ENCODE results near the gene SCCPDH.
"Not testable (repeated sequence)": the region's sequence is repeated elsewhere in the genome, so short reads cannot be mapped to it uniquely, and the experiment has no call there.

SCCPDH gene

DNA sequence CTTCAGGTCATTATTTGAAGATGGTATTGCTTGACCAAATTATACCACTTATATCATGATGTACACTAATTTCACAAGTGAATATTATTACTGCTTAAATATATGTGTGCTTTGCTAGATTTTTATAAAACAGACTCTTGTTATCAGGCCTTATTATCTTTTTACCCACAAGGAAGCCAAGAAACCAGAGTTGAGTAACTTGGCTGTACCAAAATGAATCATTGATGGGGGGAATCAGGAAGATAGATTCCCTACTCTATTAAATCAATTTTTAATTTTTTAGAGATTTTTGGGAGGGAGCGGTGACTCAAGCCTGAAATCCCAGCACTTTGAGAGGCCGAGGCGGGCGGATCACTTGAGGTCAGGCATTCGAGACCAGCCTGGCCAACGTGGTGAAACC lies 16.0 kb upstream of the SCCPDH start:
- no peak for DNase-seq

DNA sequence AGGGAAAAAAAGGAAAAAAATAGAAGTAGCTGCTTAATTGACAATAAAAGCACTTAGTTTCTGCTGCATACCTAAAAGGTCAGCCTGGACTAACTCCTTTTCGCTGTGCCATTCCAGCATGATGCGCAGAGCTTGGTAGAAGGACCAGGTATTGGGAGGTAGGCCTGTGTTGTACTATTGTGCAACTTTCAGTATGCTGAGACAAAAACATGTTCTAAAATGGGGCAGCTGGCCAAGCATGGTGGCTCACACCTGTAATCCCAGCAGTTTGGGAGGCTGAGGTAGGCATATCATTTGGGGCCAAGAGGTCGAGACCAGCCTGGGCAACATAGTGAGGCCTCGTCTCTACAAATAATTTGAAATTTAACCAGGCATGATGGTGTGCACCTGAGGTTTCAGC lies 15.0 kb upstream of the SCCPDH start:
- no peak for DNase-seq

DNA sequence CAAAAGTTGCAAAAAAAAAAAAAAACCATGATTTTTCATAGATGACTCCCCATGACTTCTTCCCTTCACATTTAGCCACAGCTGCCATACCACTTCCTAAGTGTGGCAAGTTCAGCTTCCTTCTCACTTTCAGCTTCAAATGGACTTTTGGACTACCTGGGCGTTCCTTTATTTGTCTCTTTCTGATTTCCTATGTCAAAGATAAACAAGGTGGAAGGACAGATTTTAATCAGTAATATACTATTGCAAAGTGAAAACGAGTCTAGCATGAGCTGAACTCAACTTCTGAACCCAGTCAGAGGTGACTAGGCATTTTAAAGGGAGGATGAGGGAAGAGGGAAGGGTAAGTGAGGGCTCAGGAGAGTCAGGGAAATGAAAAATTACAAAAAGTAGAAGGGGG lies 14.4 kb upstream of the SCCPDH start:
- no peak for DNase-seq

DNA sequence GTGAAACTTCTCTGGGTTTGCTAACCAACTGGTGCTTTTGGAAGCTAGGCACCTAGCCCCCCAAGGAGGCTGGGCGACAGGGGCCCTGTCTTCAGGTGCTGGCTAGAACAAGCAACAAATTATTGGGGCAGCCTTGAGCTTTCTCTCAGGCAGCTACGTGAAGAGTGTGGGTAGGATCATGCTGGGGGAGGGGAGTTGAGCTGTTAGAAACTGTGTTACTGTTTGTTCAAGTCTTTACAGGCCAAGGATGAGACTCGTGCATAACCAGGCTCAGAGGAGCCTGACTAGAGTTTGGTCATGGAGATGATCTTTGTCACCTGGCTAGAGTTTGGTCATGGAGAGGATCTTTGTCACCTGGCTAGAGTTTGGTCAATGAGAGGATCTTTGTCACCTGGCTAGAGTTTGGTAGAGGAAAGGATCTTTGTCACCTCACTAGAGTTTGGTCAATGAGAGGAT lies 12.6 kb upstream of the SCCPDH start:
- no peak for DNase-seq

DNA sequence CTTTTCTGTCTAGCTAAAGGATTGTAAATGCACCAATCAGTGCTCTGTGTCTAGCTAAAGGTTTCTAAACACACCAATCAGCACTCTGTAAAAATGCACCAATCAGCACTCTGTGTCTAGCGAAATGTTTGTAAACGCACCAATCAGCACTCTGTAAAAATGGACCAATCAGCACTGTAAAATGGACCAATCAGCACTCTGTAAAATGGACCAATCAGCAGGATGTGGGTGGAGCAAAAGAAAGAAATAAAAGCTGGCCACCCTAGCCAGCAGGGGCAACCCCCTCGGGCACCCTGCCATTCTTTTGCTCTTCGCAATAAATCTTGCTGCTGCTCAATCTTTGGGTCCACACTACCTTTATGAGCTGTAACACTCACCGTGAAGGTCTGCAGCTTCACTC lies 11.8 kb upstream of the SCCPDH start:
- not testable (repeated sequence) for DNase-seq

DNA sequence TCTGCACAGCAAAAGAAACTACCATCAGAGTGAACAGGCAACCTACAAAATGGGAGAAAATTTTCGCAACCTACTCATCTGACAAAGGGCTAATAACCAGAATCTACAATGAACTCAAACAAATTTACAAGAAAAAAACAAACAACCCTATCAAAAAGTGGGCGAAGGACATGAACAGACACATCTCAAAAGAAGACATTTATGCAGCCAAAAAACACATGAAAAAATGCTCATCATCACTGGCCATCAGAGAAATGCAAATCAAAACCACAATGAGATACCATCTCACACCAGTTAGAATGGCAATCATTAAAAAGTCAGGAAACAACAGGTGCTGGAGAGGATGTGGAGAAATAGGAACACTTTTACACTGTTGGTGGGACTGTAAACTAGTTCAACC lies 4.8 kb upstream of the SCCPDH start:
- not testable (repeated sequence) for DNase-seq

DNA sequence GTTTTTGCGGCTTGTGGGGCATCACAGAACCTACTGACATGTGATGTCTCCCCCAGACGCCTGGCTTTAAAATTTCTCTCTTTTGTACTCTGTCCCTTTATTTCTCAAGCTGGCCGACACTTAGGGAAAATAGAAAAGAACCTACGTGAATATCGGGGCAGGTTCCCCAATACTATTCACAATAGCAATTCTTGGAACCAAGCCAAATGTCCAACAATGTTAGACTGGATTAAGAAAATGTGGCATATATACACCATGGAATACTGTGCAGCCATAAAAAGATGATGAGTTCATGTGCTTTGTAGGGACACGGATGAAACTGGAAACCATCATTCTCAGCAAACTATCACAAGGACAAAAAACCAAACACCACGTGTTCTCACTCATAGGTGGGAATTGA lies 3.4 kb upstream of the SCCPDH start:
- DNase-seq, result not testable (repeated sequence)

DNA sequence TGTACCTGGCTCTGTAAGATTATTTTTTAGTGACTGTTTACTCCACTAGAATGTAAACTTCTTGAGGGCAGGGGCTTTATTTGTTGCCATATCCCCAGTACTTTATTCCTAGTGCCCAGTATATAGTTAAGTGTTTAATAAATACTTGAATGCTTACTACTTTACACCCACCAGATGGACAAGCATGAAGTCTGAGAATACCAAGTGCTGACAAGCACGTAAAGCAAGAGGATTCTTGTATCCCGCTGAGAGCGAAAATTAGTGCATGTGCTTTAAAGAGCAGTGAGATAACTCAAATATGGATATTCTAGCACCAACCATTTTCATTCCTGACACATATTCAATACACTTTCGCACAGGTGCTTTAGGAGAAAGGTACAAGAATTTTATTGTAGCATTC lies 1.5 kb upstream of the SCCPDH start:
- no peak for DNase-seq

DNA sequence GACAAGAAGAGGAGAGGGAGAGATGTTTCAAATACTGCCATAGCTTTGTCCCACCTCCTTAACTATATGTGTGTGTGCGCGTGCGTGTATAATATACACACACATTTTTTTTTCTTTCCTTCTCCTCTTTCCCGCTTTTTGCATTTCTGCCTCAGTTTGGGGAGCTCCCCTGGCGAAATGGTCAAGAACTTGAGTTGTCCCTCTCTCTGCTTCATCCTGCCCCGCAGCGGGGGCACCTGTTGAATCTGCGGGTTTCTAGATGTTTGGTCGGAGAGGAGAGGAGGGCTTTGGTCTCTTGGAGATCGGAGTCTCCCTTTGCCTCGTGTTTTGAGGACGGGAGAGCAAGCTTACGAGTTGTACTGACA lies 504 bp downstream of the SCCPDH start:
- DNase-seq, result no peak

DNA sequence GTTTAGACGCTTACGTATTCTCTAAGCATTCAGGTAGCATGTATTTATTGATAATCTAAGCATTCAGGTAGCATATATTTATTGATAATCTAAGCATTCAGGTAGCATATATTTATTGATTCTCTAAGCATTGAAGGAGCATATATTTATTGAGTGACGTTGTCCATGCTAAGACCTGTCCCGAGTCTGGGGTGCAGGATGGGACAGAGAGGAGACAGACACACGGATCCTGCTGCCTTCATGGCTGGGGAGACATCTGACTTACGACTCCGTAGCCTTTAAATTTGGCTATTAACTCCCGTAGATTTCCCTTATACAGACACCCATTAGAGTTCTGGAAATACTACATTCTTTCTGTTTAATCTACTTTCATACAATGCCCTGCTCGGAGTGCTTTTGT lies 982 bp downstream of the SCCPDH start:
- no peak for DNase-seq

DNA sequence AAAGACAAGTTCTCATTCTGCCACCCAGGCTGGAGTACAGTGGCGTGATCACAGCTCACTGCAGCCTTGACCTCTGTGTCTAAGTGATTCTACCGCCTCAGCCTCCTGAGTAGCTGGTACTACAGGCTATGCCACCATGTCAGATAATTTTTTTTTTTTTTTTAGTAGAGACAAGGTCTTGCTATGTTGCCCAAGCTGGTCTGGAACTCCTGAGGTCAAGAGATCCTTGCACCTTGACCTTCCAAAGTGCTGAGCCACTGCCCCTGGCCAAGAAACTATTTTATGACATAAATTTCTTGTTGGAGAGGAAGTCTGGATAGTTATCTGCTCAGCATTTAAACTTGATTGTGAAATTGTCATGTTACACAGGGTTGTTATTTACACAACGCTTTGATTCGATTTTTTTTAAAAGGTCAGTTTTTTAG lies 2.1 kb downstream of the SCCPDH start:
- DNase-seq, result peak; percentile 54 to 69

DNA sequence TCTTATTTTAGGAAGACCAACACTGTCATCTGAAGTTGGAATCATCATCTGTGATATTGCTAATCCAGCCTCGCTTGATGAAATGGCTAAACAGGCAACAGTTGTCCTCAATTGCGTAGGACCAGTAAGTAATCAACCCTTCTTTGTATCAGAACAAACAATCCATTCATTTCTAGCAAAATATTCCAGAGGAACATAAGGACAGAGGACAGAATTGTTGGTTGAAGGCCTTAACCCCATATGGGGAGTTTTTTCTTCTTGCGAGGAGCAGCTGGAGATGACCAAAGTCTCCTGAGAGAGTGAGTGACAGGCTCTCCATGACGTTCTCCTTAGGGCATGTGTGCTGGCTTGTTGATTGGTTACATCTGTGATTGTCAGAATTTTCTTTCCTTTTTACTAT lies 2.7 kb downstream of the SCCPDH start:
- DNase-seq, result no peak

DNA sequence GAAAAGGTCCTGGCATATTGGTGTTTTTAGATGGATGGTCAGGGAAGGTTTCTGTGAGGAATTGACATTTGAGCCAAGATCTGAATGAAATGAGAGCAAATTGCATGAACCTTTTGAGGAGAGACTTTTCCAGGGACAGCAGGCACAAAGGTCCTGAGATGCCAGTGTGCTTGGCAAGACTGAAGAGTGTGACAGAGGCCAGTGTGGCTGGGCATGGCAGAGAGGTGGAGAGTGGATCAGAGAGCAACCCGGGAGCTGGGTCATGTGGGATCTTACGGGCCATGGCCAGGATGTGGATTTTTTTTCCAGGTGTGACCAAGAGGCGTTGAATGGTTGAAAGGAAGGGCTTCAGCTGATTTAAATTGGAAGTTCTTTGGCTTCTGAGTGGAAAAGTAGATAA lies 3.4 kb downstream of the SCCPDH start:
- DNase-seq, result no peak

DNA sequence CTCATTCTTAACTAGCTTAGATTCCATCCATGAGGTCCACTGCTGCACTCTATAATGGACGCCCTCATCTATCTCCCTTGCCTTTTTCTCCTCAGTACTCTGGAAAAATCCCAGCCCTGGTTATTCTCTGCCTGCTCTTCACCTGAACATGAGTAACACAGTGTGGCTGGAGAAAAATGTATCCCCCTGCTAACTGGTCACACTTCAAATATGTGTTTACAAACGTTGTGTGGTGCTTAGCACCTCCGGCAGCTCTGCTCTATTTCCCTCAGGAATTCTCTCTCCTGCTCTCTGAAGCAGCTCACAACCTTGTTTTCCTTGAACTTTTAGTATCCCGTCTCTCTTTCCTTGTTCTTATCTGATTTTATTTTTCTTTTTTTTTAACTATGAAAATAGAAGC lies 4.1 kb downstream of the SCCPDH start:
- DNase-seq, result no peak

DNA sequence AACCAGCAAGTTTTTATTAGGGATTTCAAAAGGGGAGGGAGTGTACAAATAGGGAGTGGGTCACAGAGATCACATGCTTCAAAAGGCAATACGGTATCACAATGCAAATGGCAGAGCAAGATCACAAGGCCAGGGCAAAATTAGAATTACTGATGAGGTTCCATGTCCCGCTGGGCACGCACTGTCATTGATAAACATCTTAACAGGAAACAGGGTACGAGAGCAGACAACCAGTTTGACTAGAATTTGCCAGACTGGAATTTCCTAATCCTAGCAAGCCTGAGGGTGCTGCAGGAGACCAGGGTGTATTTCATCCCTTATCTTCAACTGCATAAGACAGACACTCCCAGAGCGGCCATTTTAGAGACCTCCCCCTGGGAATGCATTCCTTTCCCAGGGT lies 4.8 kb downstream of the SCCPDH start:
- not testable (repeated sequence) for DNase-seq

DNA sequence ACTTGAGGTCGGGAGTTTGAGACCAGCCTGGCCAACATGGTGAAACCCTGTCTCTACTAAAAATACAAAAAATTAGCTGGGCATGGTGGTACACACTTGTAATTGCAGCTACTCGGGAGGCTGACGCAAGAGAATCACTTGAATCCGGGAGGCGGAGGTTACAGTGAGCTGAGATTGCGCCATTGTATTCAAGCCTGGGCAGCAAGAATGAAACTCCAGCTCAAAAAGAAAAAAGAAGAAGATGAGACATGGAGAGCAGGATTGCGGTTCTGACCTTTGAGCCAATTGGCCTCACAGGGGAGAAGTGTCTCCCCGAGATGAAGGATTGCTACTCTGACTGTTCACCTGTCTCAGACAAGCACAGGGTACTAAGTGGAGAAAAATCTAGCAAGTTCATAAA lies 6.6 kb downstream of the SCCPDH start:
- peak; percentile 68 to 71 for DNase-seq

DNA sequence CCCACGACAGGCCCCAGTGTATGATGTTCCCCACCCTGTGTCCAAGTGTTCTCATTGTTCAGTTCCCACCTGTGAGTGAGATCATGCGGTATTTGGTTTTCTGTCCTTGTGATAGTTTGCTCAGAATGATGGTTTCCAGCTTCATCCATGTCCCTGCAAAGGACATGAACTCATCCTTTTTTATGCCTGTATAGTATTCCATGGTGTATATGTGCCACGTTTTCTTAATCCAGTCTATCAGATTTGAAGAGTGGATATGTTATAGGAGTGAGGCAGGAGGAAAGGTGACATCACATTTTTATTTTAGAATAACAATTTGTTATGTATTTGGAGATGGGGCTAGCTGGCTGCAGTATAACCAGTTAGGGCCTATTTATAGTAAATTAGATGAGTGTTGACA lies 7.7 kb downstream of the SCCPDH start:
- not testable (repeated sequence) for DNase-seq

DNA sequence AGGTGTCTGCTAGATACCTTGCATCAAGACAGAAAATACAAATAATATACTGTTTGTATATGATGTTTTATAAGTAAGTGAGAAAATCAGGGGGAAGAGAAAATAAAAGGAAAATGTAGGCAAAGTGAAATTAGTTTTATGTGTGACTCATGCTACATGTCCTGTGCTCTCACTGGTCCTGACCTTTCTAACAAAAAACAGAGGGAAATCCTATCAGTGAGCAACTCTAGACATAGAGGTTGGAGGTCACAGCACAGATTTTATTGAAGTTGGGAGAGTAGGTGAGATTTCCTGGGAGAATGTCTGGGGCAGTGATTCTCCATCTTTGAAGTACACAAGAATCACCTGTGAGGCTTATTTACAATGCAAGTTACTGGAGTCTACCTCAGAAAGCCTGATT lies 9.5 kb downstream of the SCCPDH start:
- DNase-seq, result no peak

DNA sequence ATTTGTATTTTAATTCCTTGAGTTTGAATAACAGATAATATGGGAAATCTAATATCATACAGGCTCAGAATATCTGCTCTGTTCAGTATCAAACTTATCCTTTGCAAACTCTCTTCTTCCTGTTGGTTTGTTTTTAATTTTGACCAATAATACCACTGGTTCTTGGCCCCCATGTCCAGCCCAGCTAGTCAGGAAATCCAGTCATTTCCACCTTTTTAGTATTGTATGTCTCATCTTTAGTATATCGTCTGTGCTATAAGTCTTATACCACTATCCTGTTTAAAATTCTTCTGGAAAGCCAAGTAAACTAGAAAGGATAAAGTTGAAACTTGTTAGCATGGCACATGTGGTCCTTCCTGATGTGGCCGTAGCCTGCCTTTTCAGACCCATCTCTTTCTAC lies 10.7 kb downstream of the SCCPDH start:
- DNase-seq, result no peak

DNA sequence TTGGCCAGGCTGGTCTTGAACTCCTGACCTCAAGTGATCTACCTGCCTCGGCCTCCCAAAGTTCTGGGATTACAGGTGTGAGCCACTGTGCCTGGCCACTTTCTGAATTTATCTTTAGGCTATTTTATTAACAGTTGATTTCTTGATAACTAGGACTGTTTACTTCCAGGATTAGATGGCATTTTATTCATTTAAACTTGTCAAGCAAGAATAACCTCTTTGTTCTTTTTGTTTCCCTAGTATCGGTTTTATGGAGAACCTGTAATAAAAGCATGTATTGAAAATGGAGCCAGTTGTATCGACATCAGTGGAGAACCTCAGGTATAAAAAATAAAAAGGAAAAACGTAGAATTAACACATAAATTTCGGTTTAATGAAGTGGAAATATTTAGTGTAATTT lies 11.5 kb downstream of the SCCPDH start:
- no peak for DNase-seq

DNA sequence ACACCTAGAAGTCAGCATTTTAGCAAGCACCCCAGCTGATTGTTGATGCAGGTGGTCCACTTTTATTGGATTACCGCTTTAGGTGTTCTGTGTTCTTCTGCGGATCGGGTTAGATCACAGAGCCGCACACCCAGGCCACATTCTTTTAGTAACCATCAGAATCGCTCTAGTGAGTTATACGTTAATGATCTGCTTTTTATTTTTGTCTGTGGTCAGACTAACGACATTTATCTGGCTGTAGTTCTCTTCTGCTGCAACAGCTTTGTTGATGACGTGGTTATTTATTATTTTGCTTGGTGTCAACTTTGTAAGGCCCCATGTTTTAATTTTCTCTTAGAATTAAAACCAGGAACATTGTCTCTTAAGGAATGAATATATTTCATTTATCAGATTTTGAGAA lies 18.2 kb downstream of the SCCPDH start:
- no peak for DNase-seq

DNA sequence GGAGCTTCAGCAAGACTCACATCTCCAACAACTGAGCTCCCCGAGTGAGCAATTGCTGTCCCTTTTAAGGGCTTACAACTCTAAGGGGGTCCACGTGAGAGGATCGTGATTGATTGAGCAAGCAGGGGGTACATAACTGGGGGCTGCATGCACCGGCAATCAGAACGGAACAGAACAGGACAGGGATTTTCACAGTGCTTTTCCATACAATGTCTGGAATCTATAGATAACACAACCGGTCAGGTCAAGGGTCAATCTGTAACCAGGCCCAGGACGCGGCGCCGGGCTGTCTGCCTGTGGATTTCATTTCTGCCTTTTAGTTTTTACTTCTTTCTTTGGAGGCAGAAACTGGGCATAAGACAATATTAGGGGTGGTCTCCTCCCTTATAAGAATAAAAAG lies 21.9 kb downstream of the SCCPDH start:
- not testable (repeated sequence) for DNase-seq

DNA sequence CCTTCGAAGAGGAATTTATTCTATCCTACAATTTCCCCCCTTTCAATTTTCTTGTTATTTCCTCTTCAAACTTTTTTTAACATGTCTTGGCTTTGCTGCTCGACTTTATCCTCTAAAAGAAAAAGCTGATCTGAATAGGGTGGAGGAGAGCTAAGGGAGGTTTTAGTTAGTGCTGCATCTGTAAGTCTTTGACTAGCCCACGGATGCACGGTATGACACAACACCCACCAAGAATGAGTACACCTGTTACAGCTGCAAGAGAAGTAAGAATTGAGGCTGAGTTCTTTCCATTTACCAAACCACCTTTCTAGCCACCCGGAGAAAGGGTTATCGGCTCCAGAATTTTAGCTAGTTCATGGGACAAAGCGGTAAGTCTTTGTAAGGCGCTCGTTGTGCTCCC lies 23.8 kb downstream of the SCCPDH start:
- no peak for DNase-seq

DNA sequence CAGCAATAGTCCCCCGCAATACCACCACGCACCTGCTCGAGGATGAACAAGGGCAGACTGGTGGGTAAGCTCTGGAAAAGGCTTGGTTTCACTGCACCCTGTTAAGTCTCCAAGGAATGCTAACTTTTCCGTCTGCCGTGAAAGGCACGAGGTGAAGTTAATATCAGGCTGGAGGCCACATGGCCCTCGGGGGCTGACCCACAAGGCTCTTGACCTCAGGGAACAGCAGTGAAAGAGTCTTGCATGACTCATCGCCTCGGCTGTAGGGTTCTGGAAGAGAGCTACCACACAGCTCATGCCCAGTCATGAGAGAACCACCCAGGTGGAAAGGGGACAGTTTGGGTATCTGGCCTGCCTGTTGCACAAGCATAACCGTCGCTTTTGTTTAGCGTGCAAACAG lies 24.7 kb downstream of the SCCPDH start:
- DNase-seq, result no peak

DNA sequence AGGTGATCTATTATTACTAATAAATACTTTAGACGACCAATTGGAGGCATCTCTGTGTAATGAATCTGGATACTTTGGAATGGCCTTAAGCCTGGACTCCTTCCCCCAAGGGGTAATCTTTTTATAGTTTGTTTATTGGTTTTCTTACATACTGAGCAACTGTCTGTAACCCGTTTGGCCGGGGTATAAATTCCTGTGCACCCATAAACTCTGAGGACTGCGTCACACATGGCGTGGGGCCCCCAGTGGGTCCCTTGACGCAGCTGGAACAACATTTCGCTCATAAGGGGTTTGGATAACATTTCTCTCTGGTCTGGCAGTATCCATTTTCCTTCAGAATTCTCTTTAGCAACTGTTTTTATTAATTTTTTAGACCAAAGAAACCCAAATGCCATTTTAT lies 26.5 kb downstream of the SCCPDH start:
- DNase-seq, result no peak
